HG03025 (cell line): Measurements from ENCODE around the gene ZNF799.
A peak's percentile ranks its signal among the peaks of the same experiment; 100 is the strongest.
"Not testable (repeated sequence)": the region's sequence is repeated elsewhere in the genome, so short reads cannot be mapped to it uniquely, and the experiment has no call there.

Source experiments
- ATAC-seq: cut with Tn5 transposase; IDR thresholded peaks from one replicate; pipeline ENCODE4 v1.9.1; 2021; ENCODE audit warnings: mild to moderate bottlenecking, moderate library complexity; ENCODE audit not compliant: unreplicated experiment, low FRiP score

Gene ZNF799

GRCh38 chr19:12400633-12401502, at the start of gene ZNF799:
Gene ZNF799 (minus strand): TSS chr19:12401271. CDS start chr19:12401070, 201 bp downstream.
- ATAC-seq: peak; percentile 85

- no peak for ATAC-seq
Measured at GRCh38 chr19:12450844-12451243, 49.8 kb upstream of the ZNF799 start.

- no peak for ATAC-seq
Measured at GRCh38 chr19:12448808-12449207, 47.7 kb upstream of the ZNF799 start.

- ATAC-seq: peak; percentile 86
Measured at GRCh38 chr19:12440541-12441316, 39.7 kb upstream of the ZNF799 start, which contains the start of gene ZNF443. Gene ZNF443 (minus strand): TSS chr19:12441021. CDS start chr19:12440914, 107 bp downstream.

- not testable (repeated sequence) for ATAC-seq
Measured at GRCh38 chr19:12439686-12440540, 38.8 kb upstream of the ZNF799 start.

GRCh38 chr19:12430726-12431299, 29.7 kb upstream of the ZNF799 start:
- ATAC-seq: not testable (repeated sequence)

- ATAC-seq: no peak
Measured at GRCh38 chr19:12425888-12426274, 24.8 kb upstream of the ZNF799 start.

GRCh38 chr19:12425236-12425887, 24.3 kb upstream of the ZNF799 start:
- no peak for ATAC-seq

- not testable (repeated sequence) for ATAC-seq
Measured at GRCh38 chr19:12417273-12417672, 16.2 kb upstream of the ZNF799 start.

- no peak for ATAC-seq
Measured at GRCh38 chr19:12411893-12412292, 10.8 kb upstream of the ZNF799 start.

GRCh38 chr19:12399901-12400632, 1.0 kb downstream of the ZNF799 start:
- peak; percentile 19 for ATAC-seq

GRCh38 chr19:12391148-12391547, 9.9 kb downstream of the ZNF799 start:
- not testable (repeated sequence) for ATAC-seq

GRCh38 chr19:12386365-12386764, 14.7 kb downstream of the ZNF799 start:
- ATAC-seq: not testable (repeated sequence)

- no peak for ATAC-seq
Measured at GRCh38 chr19:12380444-12380737, 20.7 kb downstream of the ZNF799 start.

GRCh38 chr19:12379732-12380443, 21.2 kb downstream of the ZNF799 start:
- ATAC-seq: no peak

- no peak for ATAC-seq
Measured at GRCh38 chr19:12374026-12374425, 27.0 kb downstream of the ZNF799 start.

- ATAC-seq: peak; percentile 83
Measured at GRCh38 chr19:12365236-12366162, 35.6 kb downstream of the ZNF799 start, which contains the start of gene ZNF442. Gene ZNF442 (minus strand): TSS chr19:12365683. CDS start chr19:12363631, 2,052 bp downstream.
